Measurements from ENCODE around the gene LRCH2. TPM values are rescaled to one million over a fixed set of nuclear protein-coding genes. Genes with fewer than 3 reads are reported as not detected.

Gene LRCH2, protein sequence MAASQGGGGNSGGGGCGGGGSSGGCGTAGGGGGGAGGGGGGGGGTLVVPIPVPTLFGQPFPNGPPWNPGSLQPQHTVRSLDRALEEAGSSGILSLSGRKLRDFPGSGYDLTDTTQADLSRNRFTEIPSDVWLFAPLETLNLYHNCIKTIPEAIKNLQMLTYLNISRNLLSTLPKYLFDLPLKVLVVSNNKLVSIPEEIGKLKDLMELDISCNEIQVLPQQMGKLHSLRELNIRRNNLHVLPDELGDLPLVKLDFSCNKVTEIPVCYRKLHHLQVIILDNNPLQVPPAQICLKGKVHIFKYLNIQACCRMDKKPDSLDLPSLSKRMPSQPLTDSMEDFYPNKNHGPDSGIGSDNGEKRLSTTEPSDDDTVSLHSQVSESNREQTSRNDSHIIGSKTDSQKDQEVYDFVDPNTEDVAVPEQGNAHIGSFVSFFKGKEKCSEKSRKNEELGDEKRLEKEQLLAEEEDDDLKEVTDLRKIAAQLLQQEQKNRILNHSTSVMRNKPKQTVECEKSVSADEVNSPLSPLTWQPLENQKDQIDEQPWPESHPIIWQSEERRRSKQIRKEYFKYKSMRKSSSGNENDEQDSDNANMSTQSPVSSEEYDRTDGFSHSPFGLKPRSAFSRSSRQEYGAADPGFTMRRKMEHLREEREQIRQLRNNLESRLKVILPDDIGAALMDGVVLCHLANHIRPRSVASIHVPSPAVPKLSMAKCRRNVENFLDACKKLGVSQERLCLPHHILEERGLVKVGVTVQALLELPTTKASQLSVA
- 1 to 10 TPM in 1 of 2 donors, under 1 TPM in 1; 0.44 to 2.7 TPM for total RNA-seq

DNA sequence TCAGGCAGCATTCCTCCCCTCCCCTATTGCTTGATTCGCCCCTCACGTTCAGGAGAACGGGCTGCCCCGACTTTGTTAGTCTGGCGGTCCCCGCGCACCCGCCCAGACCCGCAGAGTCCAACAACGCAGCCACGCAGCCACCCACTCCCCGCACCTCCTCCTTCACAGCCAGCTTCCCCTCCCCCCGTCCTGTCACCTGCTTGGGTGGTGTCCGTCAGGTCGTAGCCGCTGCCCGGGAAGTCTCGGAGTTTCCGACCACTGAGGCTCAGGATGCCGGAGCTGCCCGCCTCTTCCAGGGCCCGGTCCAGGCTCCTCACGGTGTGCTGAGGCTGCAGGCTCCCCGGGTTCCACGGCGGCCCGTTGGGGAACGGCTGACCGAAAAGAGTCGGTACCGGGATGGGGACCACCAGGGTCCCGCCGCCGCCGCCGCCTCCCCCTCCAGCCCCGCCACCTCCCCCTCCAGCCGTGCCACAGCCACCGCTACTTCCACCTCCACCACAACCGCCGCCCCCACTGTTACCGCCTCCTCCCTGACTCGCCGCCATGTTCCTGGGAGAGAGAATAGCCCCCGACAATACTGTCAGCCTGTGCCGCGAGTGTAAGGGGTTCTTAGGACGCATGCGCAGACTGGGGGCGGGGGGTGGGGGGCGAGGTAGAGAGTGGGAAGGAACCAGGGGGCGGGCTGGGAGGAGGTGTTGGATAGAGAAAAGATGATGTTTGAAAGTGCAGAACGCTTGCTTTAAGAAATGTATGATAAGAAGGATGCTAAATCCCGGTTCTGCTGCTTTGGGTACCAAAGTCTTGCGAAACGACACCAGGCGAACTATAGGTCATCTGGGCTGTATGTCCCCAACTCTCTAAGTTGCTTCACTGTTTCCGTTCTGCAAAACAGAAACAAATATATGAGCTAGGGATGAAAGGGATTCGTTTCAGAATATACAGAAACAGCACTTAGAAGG is at the start of gene LRCH2:
Gene LRCH2, minus strand, starts transcription at position 600 of the 959 bp plus-strand sequence. Its CDS starts 55 bp downstream, at position 545.
- H3K27me3 ChIP-seq: peaks cover 11% of the 10 kb centered on the region
- no peaks in the 10 kb centered on the region for H3K9me3 ChIP-seq
- peak; percentile 24 for DNase-seq
- H3K4me3 ChIP-seq: peak within 1 kb of the TSS; percentile 28
- no peaks in the 10 kb centered on the region for H3K4me1 ChIP-seq
- H3K36me3 ChIP-seq: no peaks in the 10 kb centered on the region
- TF ChIP-seq CTCF (IDR thresholded peaks at IDR 0.05): no peak
- H3K9ac ChIP-seq (ENCODE audit: low read depth in 2 of 2, low read length in 2 of 2): peak within 1 kb of the TSS in 1 of 2 donors; percentile 26
- no peak within 1 kb of the TSS for H3K27ac ChIP-seq
- intact Hi-C loops (cut with DNase I): no loop called here

DNA sequence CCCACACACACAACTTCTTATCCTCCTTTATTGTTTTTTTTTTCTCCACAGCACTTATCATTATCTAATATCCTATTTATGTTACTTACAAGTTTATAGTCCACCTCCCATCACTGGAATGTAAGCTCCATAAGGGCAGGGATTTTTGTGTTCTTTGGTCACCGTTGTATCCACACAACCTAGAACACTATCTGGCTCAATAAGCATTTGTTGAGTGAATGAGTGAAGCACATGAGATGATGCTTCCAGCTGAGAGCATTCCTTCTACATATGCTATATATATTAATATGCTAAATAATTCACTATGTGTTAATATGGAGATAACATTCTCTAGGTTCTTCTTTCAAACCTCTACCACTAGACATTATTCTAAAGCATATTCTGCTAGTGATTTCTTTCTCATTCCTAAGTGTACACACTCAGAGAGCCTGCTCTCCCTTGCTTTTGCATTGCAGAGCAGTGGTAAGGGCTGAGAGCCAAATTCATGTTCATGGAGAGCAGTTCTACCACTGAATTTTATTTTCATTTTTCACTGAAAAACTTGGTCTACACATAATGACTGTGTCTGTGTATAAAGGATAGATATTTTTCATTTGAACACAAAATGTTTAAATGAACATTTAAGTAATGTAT is 35.3 kb upstream of the LRCH2 start:
- Histone ChIP-seq H3K4me3 (no peak overlapping the region), H3K27me3 (no peaks in the 10 kb centered on the region), H3K27ac (no peak overlapping the region), H3K9me3 (no peaks in the 10 kb centered on the region), H3K9ac (ENCODE audit: low read depth in 2 of 2, low read length in 2 of 2) (no peak overlapping the region), H3K36me3 (no peaks in the 10 kb centered on the region), H3K4me1 (no peaks in the 10 kb centered on the region)
- DNase-seq: no peak
- intact Hi-C loops (cut with DNase I): no loop called here
- TF ChIP-seq CTCF (IDR thresholded peaks at IDR 0.05): no peak

DNA sequence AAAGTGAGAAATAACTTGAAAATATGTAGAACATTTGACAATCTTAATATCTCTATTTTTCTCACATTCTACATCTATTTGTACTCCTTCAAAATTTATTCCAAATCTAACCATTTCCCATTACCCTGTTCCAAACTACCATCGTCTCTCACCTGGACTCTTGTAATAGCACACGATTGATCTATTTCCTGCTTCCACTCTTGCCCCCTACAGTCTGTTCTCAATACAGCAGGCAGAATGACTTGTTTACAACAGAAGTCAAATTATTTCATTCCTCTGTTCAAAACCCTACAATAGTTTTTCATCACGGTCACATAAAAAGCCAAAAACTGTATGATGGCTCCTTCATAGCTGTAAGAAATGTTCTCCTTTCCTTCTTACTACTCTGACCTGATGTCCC is 34.5 kb upstream of the LRCH2 start:
- no peak overlapping the region for H3K27ac ChIP-seq
- H3K4me1 ChIP-seq: no peaks in the 10 kb centered on the region
- H3K9me3 ChIP-seq: no peaks in the 10 kb centered on the region
- no peak for DNase-seq
- H3K36me3 ChIP-seq: no peaks in the 10 kb centered on the region
- H3K9ac ChIP-seq (ENCODE audit: low read depth in 2 of 2, low read length in 2 of 2): no peak overlapping the region
- no peak overlapping the region for H3K4me3 ChIP-seq
- H3K27me3 ChIP-seq: no peaks in the 10 kb centered on the region
- TF ChIP-seq CTCF (IDR thresholded peaks at IDR 0.05): peak; percentile 21
- intact Hi-C loops (cut with DNase I): no loop called here

- no peaks in the 10 kb centered on the region for H3K27me3 ChIP-seq
- no peak overlapping the region for H3K4me3 ChIP-seq
- no peaks in the 10 kb centered on the region for H3K9me3 ChIP-seq
- no peak overlapping the region for H3K27ac ChIP-seq
- no peak for DNase-seq
- H3K9ac ChIP-seq (ENCODE audit: low read depth in 2 of 2, low read length in 2 of 2): no peak overlapping the region
- no peaks in the 10 kb centered on the region for H3K36me3 ChIP-seq
- H3K4me1 ChIP-seq: no peaks in the 10 kb centered on the region
- no peak for TF ChIP-seq CTCF (IDR thresholded peaks at IDR 0.05)
- intact Hi-C loops (cut with DNase I): no loop called here
Measured at GRCh38 chrX:115266300-115266699, 32.4 kb upstream of the LRCH2 start.
